Thymus (tissue), 11 donors: ENCODE results near the gene CXXC5. TPM values are rescaled to one million over a fixed set of nuclear protein-coding genes. Genes with fewer than 3 reads are reported as not detected.

Source experiments
- DNase-seq, 9 donors: peaks; one replicate each; pipeline ENCODE4 v3.0.0-alpha.2; 2013; ENCODE audit warnings: low spot score in 9 of 9, low read depth in 6 of 9, missing footprints in 1 of 9
- H3K27ac ChIP-seq, 2 donors: one replicate each; pipeline ENCODE4 v1.5.1; 2013; ENCODE audit warnings: control low read depth in 1 of 2, low read depth in 1 of 2, low read length in 1 of 2, mild to moderate bottlenecking in 1 of 2, moderate library complexity in 1 of 2
- H3K27me3 ChIP-seq, 2 donors: one replicate each; pipeline ENCODE4 v1.5.1; 2013; ENCODE audit warnings: low read length in 1 of 2; ENCODE audit not compliant: control insufficient read depth in 2 of 2, insufficient read depth in 1 of 2
- H3K36me3 ChIP-seq, 2 donors: one replicate each; pipeline ENCODE4 v1.5.1; 2013; ENCODE audit warnings: low read length in 1 of 2, mild to moderate bottlenecking in 1 of 2, moderate library complexity in 1 of 2; ENCODE audit not compliant: control insufficient read depth in 2 of 2, insufficient read depth in 2 of 2
- H3K4me1 ChIP-seq, 2 donors: one replicate each; pipeline ENCODE4 v1.5.1; 2013; ENCODE audit warnings: low read length in 2 of 2; ENCODE audit not compliant: control insufficient read depth in 2 of 2, insufficient read depth in 2 of 2
- H3K4me3 ChIP-seq, 2 donors: one replicate each; pipeline ENCODE4 v1.5.1; 2013; ENCODE audit warnings: low read length in 2 of 2, control low read depth in 1 of 2, mild to moderate bottlenecking in 1 of 2
- H3K9me3 ChIP-seq, 2 donors: one replicate each; pipeline ENCODE4 v1.5.1; 2013; ENCODE audit warnings: low read length in 1 of 2, mild to moderate bottlenecking in 1 of 2; ENCODE audit not compliant: control insufficient read depth in 2 of 2, insufficient read depth in 1 of 2
- WGBS: extraction: QIAGEN DNeasy Blood & Tissue Kit; methylation state at CpG from one replicate; pipeline ENCODE4 v1.1.7; 2013; 5-methylcytosine and 5-hydroxymethylcytosine counted together
- polyA plus RNA-seq: library from polyadenylated mRNA; stranded (reverse); fragments of 200-250 nt; gene quantifications from one replicate; pipeline ENCODE4 v1.2.3, GENCODE V29; 2013
- total RNA-seq: library from RNA; stranded (reverse); fragments of 120-200 nt; gene quantifications from one replicate; pipeline ENCODE4 v1.2.4, GENCODE V29; 2013
- donor health status: healthy.

The CXXC5 gene
- total and polyA plus RNA-seq, 2 donors = 47.9 to 73.2 TPM

DNA sequence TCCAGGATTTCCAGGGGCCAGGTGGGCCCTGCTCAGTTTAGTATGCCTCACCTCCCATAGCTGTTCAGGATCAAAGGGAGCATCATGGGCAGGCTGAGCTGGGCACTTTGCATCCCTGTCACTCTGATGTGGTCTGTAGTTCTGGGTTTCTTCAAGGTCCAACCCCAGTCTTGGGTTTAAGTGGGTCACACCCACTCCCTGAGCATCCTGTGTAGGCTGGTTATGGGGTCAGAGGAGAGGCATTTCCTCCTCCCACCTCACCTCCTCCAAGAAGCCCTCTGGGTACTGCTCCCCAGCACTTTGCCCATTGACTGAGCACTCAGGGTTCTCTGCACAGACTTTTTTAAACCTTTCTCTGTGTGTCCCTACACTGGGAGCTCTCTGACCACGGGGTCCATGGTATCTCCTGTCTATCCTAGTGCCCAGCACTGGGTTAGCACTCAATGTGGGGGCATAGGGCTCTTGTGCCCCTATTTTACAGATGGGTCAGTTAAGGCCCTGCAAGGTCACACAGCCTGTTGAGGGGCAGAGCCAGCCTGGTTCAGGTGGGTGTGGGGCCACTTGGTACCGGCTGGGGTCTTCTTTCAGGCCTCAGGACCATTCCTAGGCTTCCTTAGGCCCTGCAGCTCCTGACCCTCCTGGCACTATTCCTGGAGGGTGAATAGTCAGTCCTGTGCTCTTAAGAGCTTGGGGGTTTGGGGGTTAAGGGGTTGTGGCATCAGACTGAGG lies 19.0 kb downstream of the CXXC5 start:
- Histone ChIP-seq H3K9me3 (peaks cover 0 to 4% of the 10 kb centered on the region in 2 donors), H3K36me3 (peaks cover 0 to 27% of the 10 kb centered on the region in 2 donors)
- DNase-seq = peak in 1 of 9 donors; percentile 76

DNA sequence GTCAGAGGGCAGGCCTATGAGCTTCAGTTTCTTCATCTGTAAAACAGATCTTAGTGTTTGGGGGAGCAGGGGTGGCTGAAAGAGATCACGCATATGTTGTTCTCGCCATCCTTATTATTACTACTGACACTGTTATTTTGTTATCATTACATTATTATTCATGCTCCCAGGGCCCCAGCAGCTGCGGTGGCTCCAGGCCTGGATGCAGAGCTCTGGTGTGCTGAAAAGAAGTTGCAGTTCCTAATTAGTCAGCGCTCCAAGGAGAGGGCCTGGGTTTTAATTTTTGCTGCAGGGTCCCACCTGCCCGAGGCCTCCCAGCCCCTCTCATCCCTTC lies 19.5 kb downstream of the CXXC5 start:
- no peak for DNase-seq
- Histone ChIP-seq H3K4me3 (peak overlapping the region; percentile 65 to 67), H3K9me3 (peaks cover 0 to 4% of the 10 kb centered on the region in 2 donors), H3K36me3 (peaks cover 0 to 25% of the 10 kb centered on the region in 2 donors), H3K27ac (peak overlapping the region; percentile 96 to 97), H3K27me3 (no peaks in the 10 kb centered on the region), H3K4me1 (peaks cover 43 to 98% of the 10 kb centered on the region in 2 donors)
- WGBS = 35% methylated on average over 5 of the region's 5 CpGs

More for the DNA sequence above, 19.0 kb downstream of the CXXC5 start:
- H3K4me1 ChIP-seq = peaks cover 42 to 98% of the 10 kb centered on the region in 2 donors
- H3K27me3 ChIP-seq = no peaks in the 10 kb centered on the region
- WGBS = 77% methylated on average over 2 of the region's 2 CpGs
- H3K4me3 ChIP-seq = peak overlapping the region; percentile 65 to 67
- peak overlapping the region; percentile 86 to 97 for H3K27ac ChIP-seq

DNA sequence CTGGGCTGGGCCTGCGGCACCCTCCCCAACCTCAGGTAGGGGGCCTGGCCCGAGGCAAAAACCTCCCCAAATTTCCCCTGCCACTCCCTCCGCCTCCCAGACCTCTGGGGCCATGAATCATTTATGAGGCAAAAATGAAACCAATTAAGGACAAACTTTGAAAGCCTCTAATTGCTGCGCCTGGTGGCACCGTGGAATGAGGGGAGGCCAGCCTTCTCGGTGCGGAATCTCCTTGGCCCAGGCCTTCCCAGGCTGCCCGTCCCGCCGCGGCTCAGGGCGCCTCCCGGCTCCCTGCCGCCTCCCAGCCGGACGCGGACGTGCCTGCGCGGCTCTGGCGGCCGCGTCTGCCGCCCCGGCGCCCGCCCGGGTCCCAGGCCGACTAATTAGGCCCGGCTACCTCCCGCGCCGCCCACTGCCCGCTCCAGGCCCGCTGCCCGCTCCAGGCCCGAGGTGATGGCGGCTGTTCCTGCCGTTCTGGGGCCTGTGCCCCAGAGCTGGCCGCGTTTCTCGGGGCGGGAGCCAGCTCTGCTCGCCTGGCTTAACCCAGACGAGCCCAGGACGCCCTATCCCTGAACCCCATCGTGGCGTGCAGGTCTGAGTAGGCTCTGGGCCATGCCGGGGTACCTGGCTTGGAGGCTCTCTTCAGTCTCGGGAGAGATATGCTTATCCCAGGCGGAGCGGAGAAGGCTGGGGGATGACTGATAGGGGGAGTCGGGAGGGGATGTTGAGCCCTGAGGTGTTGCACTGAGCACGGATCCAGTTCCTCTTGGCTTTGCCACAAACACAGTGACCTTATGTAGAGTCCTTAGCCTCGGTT lies 20.1 kb downstream of the CXXC5 start:
- Histone ChIP-seq H3K9me3 (peaks cover 0 to 4% of the 10 kb centered on the region in 2 donors), H3K4me3 (peak overlapping the region; percentile 65 to 67), H3K27me3 (no peaks in the 10 kb centered on the region), H3K27ac (peak overlapping the region; percentile 96 to 97), H3K36me3 (peaks cover 0 to 27% of the 10 kb centered on the region in 2 donors), H3K4me1 (peaks cover 47 to 98% of the 10 kb centered on the region in 2 donors)
- WGBS = 8% methylated on average over 55 of the region's 55 CpGs
- no peak for DNase-seq

DNA sequence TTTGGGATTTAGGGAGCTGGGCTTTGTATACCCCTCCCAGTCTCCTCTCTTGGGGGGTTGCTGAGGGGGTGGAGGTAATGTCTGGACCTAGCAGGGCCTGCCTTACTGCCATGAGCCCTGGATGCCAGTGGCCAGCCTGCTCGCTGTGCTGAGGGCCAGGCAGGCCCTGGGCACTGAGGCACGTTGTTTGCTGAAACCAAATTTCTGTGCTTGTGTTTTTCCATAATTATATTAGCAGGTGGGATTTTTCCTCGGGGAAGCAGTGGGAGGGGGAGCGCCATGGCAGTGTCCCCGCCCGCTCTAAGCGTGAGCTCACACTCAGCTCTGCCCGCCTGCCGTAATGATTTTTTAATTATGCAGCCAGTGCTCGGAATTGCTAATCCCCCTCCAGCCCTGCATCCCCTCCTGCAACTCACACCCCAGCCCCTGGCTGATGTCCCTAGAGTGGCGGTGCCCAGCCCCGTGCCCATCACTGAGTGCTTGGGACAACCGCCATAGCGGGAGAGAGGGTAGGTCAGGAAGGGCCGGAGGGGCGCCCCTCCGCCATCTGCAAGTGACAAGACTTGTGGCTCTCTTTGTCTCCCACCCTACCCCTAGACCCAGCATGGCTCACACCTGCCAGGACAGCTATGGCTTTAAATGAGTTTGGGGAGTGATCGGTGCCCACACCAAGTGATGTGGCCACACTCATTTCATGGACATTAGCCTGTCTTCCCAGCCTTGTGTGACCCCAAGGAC lies 20.9 kb downstream of the CXXC5 start:
- no peaks in the 10 kb centered on the region for H3K27me3 ChIP-seq
- peaks cover 51 to 98% of the 10 kb centered on the region in 2 donors for H3K4me1 ChIP-seq
- peak in 1 of 9 donors; percentile 64 for DNase-seq
- peak overlapping the region; percentile 96 to 97 for H3K27ac ChIP-seq
- H3K36me3 ChIP-seq = peaks cover 0 to 24% of the 10 kb centered on the region in 2 donors
- H3K4me3 ChIP-seq = peak overlapping the region; percentile 65 to 67
- WGBS = 43% methylated on average over 18 of the region's 18 CpGs
- peaks cover 0 to 7% of the 10 kb centered on the region in 2 donors for H3K9me3 ChIP-seq

DNA sequence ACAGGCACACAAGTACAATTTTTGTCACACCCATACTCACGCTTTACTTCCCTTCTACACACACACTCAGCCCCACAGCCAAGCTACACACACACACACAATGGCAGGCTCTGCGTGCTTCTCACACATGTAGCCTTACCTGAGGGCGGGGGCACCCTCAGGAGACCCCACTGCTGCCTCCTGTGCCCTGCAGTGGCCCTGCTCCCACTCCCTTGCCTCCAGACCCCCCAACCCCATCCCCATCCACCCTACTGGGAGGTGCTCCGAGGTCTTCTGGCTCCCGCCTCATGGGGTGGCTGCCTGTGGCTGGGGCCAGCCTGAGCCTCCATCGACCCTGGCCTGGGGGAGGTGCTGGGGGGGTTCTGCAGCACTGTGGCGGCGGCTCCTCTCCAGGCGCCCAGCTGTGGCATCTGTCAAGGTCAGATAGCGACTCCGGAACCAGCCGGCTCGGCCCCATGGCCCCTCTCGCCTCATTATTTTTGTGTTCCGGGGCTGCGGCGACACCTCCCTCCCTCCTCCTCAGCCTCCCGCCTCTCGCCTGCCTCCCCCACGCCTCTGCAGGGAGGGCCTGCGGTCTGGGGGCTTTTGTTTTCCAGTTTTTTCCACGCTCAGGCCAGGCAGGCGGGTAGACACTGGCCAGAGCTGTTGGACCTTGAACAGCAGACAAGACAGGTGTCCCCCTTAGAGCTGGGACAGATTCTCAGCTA lies 21.7 kb downstream of the CXXC5 start:
- Histone ChIP-seq H3K4me1 (peaks cover 55 to 98% of the 10 kb centered on the region in 2 donors), H3K27me3 (no peaks in the 10 kb centered on the region), H3K36me3 (peaks cover 0 to 20% of the 10 kb centered on the region in 2 donors), H3K9me3 (peaks cover 0 to 7% of the 10 kb centered on the region in 2 donors), H3K27ac (peak overlapping the region; percentile 96 to 97), H3K4me3 (peak overlapping the region; percentile 65 to 67)
- peak in 2 of 9 donors; percentile 62 to 77 for DNase-seq
- under 1% methylated on average over 23 of the region's 23 CpGs for WGBS

DNA sequence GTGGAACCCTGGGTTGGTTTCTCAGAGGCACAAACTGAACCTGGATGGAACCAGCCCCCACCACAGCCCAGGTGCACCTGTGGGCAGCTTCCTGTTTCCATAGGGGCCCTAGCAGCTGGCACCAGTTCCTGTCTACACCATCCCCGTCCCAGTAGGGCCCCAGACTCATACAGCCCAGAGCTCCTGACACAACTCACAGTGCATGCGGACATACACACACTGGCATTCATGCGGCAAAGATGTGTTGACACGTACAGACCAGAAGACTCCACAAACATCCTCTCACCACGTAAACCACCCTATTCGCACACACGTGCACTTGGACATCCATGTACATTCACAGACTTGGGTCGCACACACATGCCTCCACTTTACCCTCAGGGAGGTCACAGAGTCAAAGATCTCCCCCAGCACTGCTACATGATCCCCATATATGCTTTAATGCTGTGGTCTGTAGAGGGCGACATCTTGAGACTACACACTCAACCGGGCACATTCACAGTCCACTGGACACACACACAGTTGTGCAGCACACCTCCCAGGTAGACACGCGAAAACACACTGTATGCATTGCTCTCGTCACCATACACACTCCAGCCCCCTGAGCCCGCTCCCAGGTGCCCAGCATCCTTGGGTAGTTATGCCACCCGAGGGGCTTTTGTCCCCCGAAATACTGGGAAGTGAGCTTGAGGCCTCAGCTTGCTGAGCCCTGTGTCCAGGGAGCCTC lies 22.4 kb downstream of the CXXC5 start:
- H3K9me3 ChIP-seq = peaks cover 0 to 7% of the 10 kb centered on the region in 2 donors
- peak; percentile 77 to 95 (median 84) for DNase-seq
- peak overlapping the region; percentile 65 to 67 for H3K4me3 ChIP-seq
- H3K4me1 ChIP-seq = peaks cover 62 to 98% of the 10 kb centered on the region in 2 donors
- H3K27ac ChIP-seq = peak overlapping the region; percentile 96 to 97
- 17% methylated on average over 16 of the region's 16 CpGs for WGBS
- no peaks in the 10 kb centered on the region for H3K27me3 ChIP-seq
- H3K36me3 ChIP-seq = peaks cover 0 to 14% of the 10 kb centered on the region in 2 donors

DNA sequence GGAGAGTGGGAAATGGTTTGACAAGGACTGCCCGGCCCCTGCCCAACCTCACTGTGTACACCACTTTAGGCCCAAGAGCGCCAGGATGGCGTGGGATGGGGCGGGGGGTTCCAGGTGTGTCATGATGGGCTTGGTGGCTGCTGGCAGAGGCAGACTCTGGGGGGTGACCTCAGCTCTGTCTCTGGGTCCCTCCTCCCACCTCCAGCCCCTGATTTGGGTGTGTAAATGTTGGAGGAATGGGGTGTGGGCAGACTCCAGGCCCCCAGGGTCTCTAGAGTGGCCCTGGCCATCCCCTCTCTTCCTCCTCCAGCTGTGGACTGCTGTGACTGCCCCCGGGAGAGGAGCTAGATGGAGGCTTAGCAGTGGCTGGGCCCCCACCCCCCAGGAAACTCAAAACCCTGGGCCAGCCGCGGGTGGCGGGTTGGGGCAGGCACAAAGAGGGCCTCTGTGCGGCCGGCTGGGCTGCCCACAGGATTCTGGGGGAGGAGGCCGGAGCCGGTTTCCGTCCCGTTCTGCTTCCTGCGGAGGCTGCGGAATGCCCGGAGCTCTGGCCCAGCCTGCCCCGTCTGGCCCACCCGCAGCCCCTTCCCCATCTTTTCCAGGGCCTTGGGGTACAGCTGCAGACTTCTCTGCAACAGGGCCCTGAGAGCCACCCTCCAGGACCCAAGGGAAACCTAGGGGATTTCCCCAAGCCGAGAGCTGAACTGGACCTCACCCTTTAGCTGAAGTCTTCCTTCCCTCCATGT lies 23.1 kb downstream of the CXXC5 start:
- Histone ChIP-seq H3K27ac (peak overlapping the region; percentile 96 to 97), H3K9me3 (peaks cover 0 to 7% of the 10 kb centered on the region in 2 donors), H3K36me3 (peaks cover 0 to 10% of the 10 kb centered on the region in 2 donors), H3K27me3 (no peaks in the 10 kb centered on the region), H3K4me3 (peak overlapping the region; percentile 65 to 67), H3K4me1 (peaks cover 62 to 95% of the 10 kb centered on the region in 2 donors)
- 17% methylated on average over 20 of the region's 20 CpGs for WGBS
- DNase-seq = peak in 1 of 9 donors; percentile 71
